ENCODE results near the gene GRM1.

- no peak for TF ChIP-seq GATA2 (IDR thresholded peaks at IDR 0.05; ENCODE audit: low read depth, low read length)
- no peak for TF ChIP-seq GATA3 (IDR thresholded peaks at IDR 0.05; ENCODE audit: low read depth, low read length)
Measured at GRCh38 chr6:146408583-146408982, 379.7 kb downstream of the GRM1 start.

Measured in SH-SY5Y (cell line).